ENCODE data around the gene TEDDM1. TPM values are rescaled to one million over a fixed set of nuclear protein-coding genes. Genes with fewer than 3 reads are reported as not detected.
A peak's percentile ranks its signal among the peaks of the same experiment; 100 is the strongest.

TEDDM1 gene
- total and polyA plus RNA-seq, 8 donors: 0.05 TPM; not detected in 7

- Histone ChIP-seq H3K27ac (no peak overlapping the region), H3K4me3 (no peak overlapping the region), H3K4me1 (peaks cover 0 to 21% (median 21%) of the 10 kb centered on the region in 3 donors), H3K36me3 (peaks cover 0 to 56% (median 54%) of the 10 kb centered on the region in 3 donors), H3K9me3 (no peaks in the 10 kb centered on the region), H3K27me3 (no peaks in the 10 kb centered on the region)
- intact Hi-C loops (cut with DNase I): no loop called here
- ATAC-seq (no peak), DNase-seq (no peak), FAIRE-seq (no peak)
- WGBS, 2 donors: 93 to 94% methylated on average over 19 of the region's 19 CpGs
- no peak for TF ChIP-seq CTCF (IDR thresholded peaks at IDR 0.05)
These were observed 16.0 kb downstream of the TEDDM1 start for GRCh38 chr1:182384387-182384960.

- H3K27ac ChIP-seq: no peak overlapping the region
- H3K27me3 ChIP-seq: no peaks in the 10 kb centered on the region
- peaks cover 0 to 21% (median 21%) of the 10 kb centered on the region in 3 donors for H3K4me1 ChIP-seq
- DNase-seq: no peak
- intact Hi-C loops (cut with DNase I): no loop called here
- H3K4me3 ChIP-seq: no peak overlapping the region
- ATAC-seq: no peak
- peaks cover 0 to 56% (median 54%) of the 10 kb centered on the region in 3 donors for H3K36me3 ChIP-seq
- FAIRE-seq: no peak
- no peak for TF ChIP-seq CTCF (IDR thresholded peaks at IDR 0.05)
- 77 to 79% methylated on average over 7 of the region's 7 CpGs for WGBS, 2 donors
- no peaks in the 10 kb centered on the region for H3K9me3 ChIP-seq
These were observed 16.5 kb downstream of the TEDDM1 start for GRCh38 chr1:182383934-182384333.

GRCh38 chr1:182383037-182383661 is 17.3 kb downstream of the TEDDM1 start:
- no peak for FAIRE-seq
- no peak overlapping the region for H3K27ac ChIP-seq

GRCh38 chr1:182381962-182382819 is 18.3 kb downstream of the TEDDM1 start:
- Histone ChIP-seq H3K4me3 (no peak overlapping the region), H3K9me3 (no peaks in the 10 kb centered on the region), H3K27ac (no peak overlapping the region), H3K36me3 (peaks cover 0 to 41% (median 41%) of the 10 kb centered on the region in 3 donors), H3K4me1 (peaks cover 0 to 11% (median 8%) of the 10 kb centered on the region in 3 donors), H3K27me3 (no peaks in the 10 kb centered on the region)
- FAIRE-seq (no peak), DNase-seq (no peak), ATAC-seq (peak in 2 of 4 donors; percentile 4 to 12)
- WGBS, 2 donors: 73% methylated on average over 9 of the region's 9 CpGs
- TF ChIP-seq CTCF (IDR thresholded peaks at IDR 0.05): no peak
- intact Hi-C loops (cut with DNase I): no loop called here

More at GRCh38 chr1:182383037-182383661, 17.3 kb downstream of the TEDDM1 start:
- H3K4me1 ChIP-seq: peaks cover 0 to 20% (median 16%) of the 10 kb centered on the region in 3 donors
- H3K36me3 ChIP-seq: peaks cover 0 to 51% (median 50%) of the 10 kb centered on the region in 3 donors
- intact Hi-C loops (cut with DNase I): no loop called here
- TF ChIP-seq CTCF (IDR thresholded peaks at IDR 0.05): no peak
- no peak for DNase-seq
- H3K4me3 ChIP-seq: no peak overlapping the region
- no peaks in the 10 kb centered on the region for H3K9me3 ChIP-seq
- no peaks in the 10 kb centered on the region for H3K27me3 ChIP-seq
- WGBS, 2 donors: 67 to 78% methylated on average over 4 of the region's 4 CpGs
- ATAC-seq: no peak
